ENCODE measurements around the gene SYT6.
A peak's percentile ranks its signal among the peaks of the same experiment; 100 is the strongest.

SYT6 gene

GRCh38 chr1:114118351-114118990 lies 35.2 kb downstream of the SYT6 start:
- no peak for DNase-seq (ENCODE audit: low read depth)

GRCh38 chr1:114117654-114118053 lies 36.0 kb downstream of the SYT6 start:
- no peak for DNase-seq (ENCODE audit: low read depth)

GRCh38 chr1:114116086-114116485 lies 37.6 kb downstream of the SYT6 start:
- no peak for DNase-seq (ENCODE audit: low read depth)

- peak; percentile 26 for DNase-seq (ENCODE audit: low read depth)
These were observed 39.2 kb downstream of the SYT6 start for GRCh38 chr1:114114185-114115094.

GRCh38 chr1:114113411-114114184 lies 40.1 kb downstream of the SYT6 start:
- no peak for DNase-seq (ENCODE audit: low read depth)

- no peak for DNase-seq (ENCODE audit: low read depth)
These were observed 40.9 kb downstream of the SYT6 start for GRCh38 chr1:114112775-114113174.

GRCh38 chr1:114111731-114112641 lies 41.7 kb downstream of the SYT6 start:
- no peak for DNase-seq (ENCODE audit: low read depth)

GRCh38 chr1:114109981-114110380 lies 43.7 kb downstream of the SYT6 start:
- no peak for DNase-seq (ENCODE audit: low read depth)

- DNase-seq (ENCODE audit: low read depth): no peak
These were observed 44.9 kb downstream of the SYT6 start for GRCh38 chr1:114108751-114109255.

- no peak for DNase-seq (ENCODE audit: low read depth)
These were observed 45.9 kb downstream of the SYT6 start for GRCh38 chr1:114107474-114108435.

- no peak for DNase-seq (ENCODE audit: low read depth)
These were observed 48.2 kb downstream of the SYT6 start for GRCh38 chr1:114105421-114105979.

- no peak for DNase-seq (ENCODE audit: low read depth)
These were observed 48.7 kb downstream of the SYT6 start for GRCh38 chr1:114104949-114105348.

GRCh38 chr1:114103992-114104391 lies 49.7 kb downstream of the SYT6 start:
- DNase-seq (ENCODE audit: low read depth): no peak

GRCh38 chr1:114102136-114102535 lies 51.5 kb downstream of the SYT6 start:
- no peak for DNase-seq (ENCODE audit: low read depth)

- no peak for DNase-seq (ENCODE audit: low read depth)
These were observed 53.5 kb downstream of the SYT6 start for GRCh38 chr1:114100148-114100547.

GRCh38 chr1:114099268-114099667 lies 54.4 kb downstream of the SYT6 start:
- no peak for DNase-seq (ENCODE audit: low read depth)

GRCh38 chr1:114097109-114097508 lies 56.6 kb downstream of the SYT6 start:
- DNase-seq (ENCODE audit: low read depth): no peak

GRCh38 chr1:114094675-114095074 lies 59.0 kb downstream of the SYT6 start:
- no peak for DNase-seq (ENCODE audit: low read depth)

- no peak for DNase-seq (ENCODE audit: low read depth)
These were observed 59.4 kb downstream of the SYT6 start for GRCh38 chr1:114094363-114094634.
